ENCODE data around the gene ALDH4A1.

Gene ALDH4A1

GRCh38 chr1:18890706-18891425, 11.5 kb downstream of the ALDH4A1 start:
- Histone ChIP-seq H2AFZ (ENCODE audit: low read depth, low read length) (no peak overlapping the region), H3K9me3 (ENCODE audit: insufficient read depth, low read length) (no peaks in the 10 kb centered on the region), H3K9ac (ENCODE audit: low read length) (no peak overlapping the region), H4K20me1 (ENCODE audit: insufficient read depth, low read length) (no peaks in the 10 kb centered on the region), H3K4me1 (ENCODE audit: low read length) (no peaks in the 10 kb centered on the region), H3K4me2 (ENCODE audit: low read length) (no peak overlapping the region), H3K27ac (ENCODE audit: low read length) (no peak overlapping the region), H3K27me3 (ENCODE audit: low read depth, low read length) (no peaks in the 10 kb centered on the region), H3K4me3 (ENCODE audit: low read length) (no peak overlapping the region), H3K79me2 (ENCODE audit: low read length) (no peaks in the 10 kb centered on the region), H3K36me3 (replicated peaks; ENCODE audit: low read depth, low read length) (no peaks in the 10 kb centered on the region)
- no peak for TF ChIP-seq EZH2phosphoT487 (IDR thresholded peaks at IDR 0.05; ENCODE audit: low read depth)
- TF ChIP-seq CTCF (IDR thresholded peaks at IDR 0.05; ENCODE audit: low read depth, low read length): no peak

GRCh38 chr1:18886003-18886335, 16.4 kb downstream of the ALDH4A1 start:
- Histone ChIP-seq H3K36me3 (replicated peaks; ENCODE audit: low read depth, low read length) (no peaks in the 10 kb centered on the region), H3K4me3 (ENCODE audit: low read length) (no peak overlapping the region), H3K9me3 (ENCODE audit: insufficient read depth, low read length) (no peaks in the 10 kb centered on the region), H3K27ac (ENCODE audit: low read length) (no peak overlapping the region), H3K79me2 (ENCODE audit: low read length) (no peaks in the 10 kb centered on the region), H4K20me1 (ENCODE audit: insufficient read depth, low read length) (no peaks in the 10 kb centered on the region), H3K27me3 (ENCODE audit: low read depth, low read length) (no peaks in the 10 kb centered on the region), H3K4me1 (ENCODE audit: low read length) (no peaks in the 10 kb centered on the region), H3K9ac (ENCODE audit: low read length) (no peak overlapping the region), H3K4me2 (ENCODE audit: low read length) (no peak overlapping the region), H2AFZ (ENCODE audit: low read depth, low read length) (no peak overlapping the region)
- TF ChIP-seq CTCF (IDR thresholded peaks at IDR 0.05; ENCODE audit: low read depth, low read length) (no peak), EZH2phosphoT487 (IDR thresholded peaks at IDR 0.05; ENCODE audit: low read depth) (no peak)

- no peak overlapping the region for H2AFZ ChIP-seq (ENCODE audit: low read depth, low read length)
- H3K27ac ChIP-seq (ENCODE audit: low read length): no peak overlapping the region
- H3K79me2 ChIP-seq (ENCODE audit: low read length): no peaks in the 10 kb centered on the region
- TF ChIP-seq CTCF (IDR thresholded peaks at IDR 0.05; ENCODE audit: low read depth, low read length) (no peak), EZH2phosphoT487 (IDR thresholded peaks at IDR 0.05; ENCODE audit: low read depth) (no peak)
- H3K4me2 ChIP-seq (ENCODE audit: low read length): no peak overlapping the region
- H3K9ac ChIP-seq (ENCODE audit: low read length): no peak overlapping the region
- no peaks in the 10 kb centered on the region for H3K9me3 ChIP-seq (ENCODE audit: insufficient read depth, low read length)
- H3K4me1 ChIP-seq (ENCODE audit: low read length): no peaks in the 10 kb centered on the region
- H3K4me3 ChIP-seq (ENCODE audit: low read length): no peak overlapping the region
- no peaks in the 10 kb centered on the region for H4K20me1 ChIP-seq (ENCODE audit: insufficient read depth, low read length)
- H3K36me3 ChIP-seq (replicated peaks; ENCODE audit: low read depth, low read length): no peaks in the 10 kb centered on the region
- H3K27me3 ChIP-seq (ENCODE audit: low read depth, low read length): no peaks in the 10 kb centered on the region
These were observed 16.9 kb downstream of the ALDH4A1 start for GRCh38 chr1:18885311-18886002.

GRCh38 chr1:18884727-18885126, 17.6 kb downstream of the ALDH4A1 start:
- no peaks in the 10 kb centered on the region for H4K20me1 ChIP-seq (ENCODE audit: insufficient read depth, low read length)
- no peaks in the 10 kb centered on the region for H3K27me3 ChIP-seq (ENCODE audit: low read depth, low read length)
- H3K4me1 ChIP-seq (ENCODE audit: low read length): no peaks in the 10 kb centered on the region
- H3K4me2 ChIP-seq (ENCODE audit: low read length): no peak overlapping the region
- no peak overlapping the region for H3K4me3 ChIP-seq (ENCODE audit: low read length)
- no peaks in the 10 kb centered on the region for H3K36me3 ChIP-seq (replicated peaks; ENCODE audit: low read depth, low read length)
- H2AFZ ChIP-seq (ENCODE audit: low read depth, low read length): no peak overlapping the region
- TF ChIP-seq CTCF (IDR thresholded peaks at IDR 0.05; ENCODE audit: low read depth, low read length) (no peak), EZH2phosphoT487 (IDR thresholded peaks at IDR 0.05; ENCODE audit: low read depth) (no peak)
- H3K27ac ChIP-seq (ENCODE audit: low read length): no peak overlapping the region
- no peaks in the 10 kb centered on the region for H3K79me2 ChIP-seq (ENCODE audit: low read length)
- H3K9ac ChIP-seq (ENCODE audit: low read length): no peak overlapping the region
- no peaks in the 10 kb centered on the region for H3K9me3 ChIP-seq (ENCODE audit: insufficient read depth, low read length)
